Fibroblast of the aortic adventitia (primary cell): Measurements from ENCODE around the gene AGXT2. TPM values are rescaled to one million over a fixed set of nuclear protein-coding genes. Genes with fewer than 3 reads are reported as not detected.

Source experiments
- DNase-seq: peaks from one replicate; pipeline ENCODE4 v3.0.0-alpha.2; 2010; ENCODE audit warnings: low read depth
- H3K4me3 ChIP-seq: 2 replicates; pipeline ENCODE4 v1.5.1; 2011; ENCODE audit warnings: low read depth, mild to moderate bottlenecking, control low read depth, low read length, moderate library complexity
- CTCF ChIP-seq: IDR thresholded peaks from 2 replicates; pipeline ENCODE4 v1.5.1; 2011; ENCODE audit warnings: mild to moderate bottlenecking, low read length, control low read depth, inconsistent platforms; ENCODE audit not compliant: insufficient read depth
- total RNA-seq: library from RNA; depleted of rRNA; stranded (reverse); fragments of >200 nt; gene quantifications from 2 replicates; pipeline ENCODE4 v1.2.3, GENCODE V29; 2012; ENCODE audit warnings: low replicate concordance

Gene AGXT2
- total RNA-seq, 1 donor = not detected

- H3K4me3 ChIP-seq = no peak overlapping the region
- TF ChIP-seq CTCF = no peak
- no peak for DNase-seq
Measured at GRCh38 chr5:35001842-35002241, 45.9 kb downstream of the AGXT2 start.

- H3K4me3 ChIP-seq = no peak overlapping the region
- no peak for TF ChIP-seq CTCF
- peak; percentile 46 for DNase-seq
Measured at GRCh38 chr5:34998058-34998789, 49.5 kb downstream of the AGXT2 start.

- no peak overlapping the region for H3K4me3 ChIP-seq
- DNase-seq = no peak
- no peak for TF ChIP-seq CTCF
Measured at GRCh38 chr5:34996261-34996660, 51.5 kb downstream of the AGXT2 start.

- DNase-seq = no peak
- TF ChIP-seq CTCF = no peak
- H3K4me3 ChIP-seq = no peak overlapping the region
Measured at GRCh38 chr5:34993951-34994350, 53.8 kb downstream of the AGXT2 start.

GRCh38 chr5:34991486-34992238, 56.1 kb downstream of the AGXT2 start:
- peak; percentile 2 for DNase-seq
- no peak for TF ChIP-seq CTCF
- no peak overlapping the region for H3K4me3 ChIP-seq

- DNase-seq = no peak
- TF ChIP-seq CTCF = no peak
- no peak overlapping the region for H3K4me3 ChIP-seq
Measured at GRCh38 chr5:34986965-34987364, 60.8 kb downstream of the AGXT2 start.
